OCI-LY1 (cell line): ENCODE results near the gene PPFIA1.
A peak's percentile ranks its signal among the peaks of the same experiment; 100 is the strongest.

Experiments
- H2AFZ ChIP-seq: fragments of 200-600 bp; sonication (generic), shearing (Covaris generic); 2 replicates; pipeline ENCODE4 v1.6.0; 2014; ENCODE audit warnings: antibody characterized with exemption, mild to moderate bottlenecking, low read length
- H3F3A ChIP-seq: fragments of 200-600 bp; sonication (generic), shearing (Covaris generic); 2 replicates; pipeline ENCODE4 v1.6.0; 2014; ENCODE audit warnings: mild to moderate bottlenecking, antibody characterized with exemption, low read length, moderate library complexity; ENCODE audit not compliant: insufficient read depth
- H3K27ac ChIP-seq: fragments of 200-600 bp; sonication (generic); 2 replicates; pipeline ENCODE4 v1.5.1; 2014; ENCODE audit warnings: low read length, mixed run types, mild to moderate bottlenecking, low read depth; ENCODE audit not compliant: poor library complexity, severe bottlenecking
- H3K27me3 ChIP-seq: fragments of 200-600 bp; sonication (generic); 2 replicates; pipeline ENCODE4 v1.6.0; 2014; ENCODE audit warnings: antibody characterized with exemption, mild to moderate bottlenecking, low read length, moderate library complexity; ENCODE audit not compliant: insufficient read depth
- H3K36me3 ChIP-seq: fragments of 200-600 bp; sonication (generic); 2 replicates; pipeline ENCODE4 v1.6.1; 2014; ENCODE audit warnings: mild to moderate bottlenecking, antibody characterized with exemption, low read length, moderate library complexity, mixed read lengths; ENCODE audit not compliant: insufficient read depth
- H3K4me1 ChIP-seq: fragments of 200-600 bp; sonication (generic); 2 replicates; pipeline ENCODE4 v1.5.1; 2014; ENCODE audit warnings: mild to moderate bottlenecking, low read length, moderate library complexity; ENCODE audit not compliant: insufficient read depth, severe bottlenecking
- H3K4me2 ChIP-seq: fragments of 200-600 bp; sonication (generic), shearing (Covaris generic); 2 replicates; pipeline ENCODE4 v1.6.1; 2014; ENCODE audit warnings: low read length
- H3K4me3 ChIP-seq: fragments of 200-600 bp; sonication (generic); 2 replicates; pipeline ENCODE4 v1.5.1; 2014; ENCODE audit warnings: low read length, low read depth, mild to moderate bottlenecking, mixed read lengths; ENCODE audit not compliant: poor library complexity, severe bottlenecking
- H3K79me2 ChIP-seq: fragments of 200-600 bp; shearing (Covaris generic); 2 replicates; pipeline ENCODE4 v1.6.1; 2016; ENCODE audit warnings: mixed run types, low read length, mixed read lengths; ENCODE audit not compliant: insufficient read depth
- H3K9ac ChIP-seq: fragments of 200-600 bp; sonication (generic), shearing (Covaris generic); 2 replicates; pipeline ENCODE4 v1.6.1; 2014; ENCODE audit warnings: mild to moderate bottlenecking, low read length, mixed read lengths
- H3K9me2 ChIP-seq: fragments of 200-600 bp; sonication (generic), shearing (Covaris generic); 2 replicates; pipeline ENCODE4 v1.6.1; 2014; ENCODE audit warnings: low read depth, mild to moderate bottlenecking, low read length, mixed read lengths
- H3K9me3 ChIP-seq: fragments of 200-600 bp; shearing (Covaris generic); 2 replicates; pipeline ENCODE4 v1.6.1; 2014; ENCODE audit warnings: low read length, mixed read lengths
- H4K20me1 ChIP-seq: fragments of 200-600 bp; sonication (generic), shearing (Covaris generic); 2 replicates; pipeline ENCODE4 v1.6.0; 2016; ENCODE audit warnings: mild to moderate bottlenecking, low read length; ENCODE audit not compliant: insufficient read depth
- CTCF ChIP-seq: fragments of 200-600 bp; sonication (generic), shearing (Covaris generic); IDR thresholded peaks from 2 replicates; pipeline ENCODE4 v1.5.1; 2017; ENCODE audit warnings: mild to moderate bottlenecking, antibody characterized with exemption, low read length, moderate library complexity, mixed read lengths
- EZH2 ChIP-seq: fragments of 200-600 bp; sonication (generic), shearing (Covaris generic); IDR thresholded peaks from 2 replicates; pipeline ENCODE4 v1.8.0; 2017; ENCODE audit warnings: borderline replicate concordance, mixed run types, mild to moderate bottlenecking, antibody characterized with exemption, low read length, moderate library complexity, mixed read lengths

The PPFIA1 gene

GRCh38 chr11:70268526-70268925 is 2.0 kb upstream of the PPFIA1 start:
- Histone ChIP-seq H3K4me1 (peaks cover 33% of the 10 kb centered on the region), H3K9ac (no peak overlapping the region), H3K4me2 (no peak overlapping the region), H3K4me3 (no peak overlapping the region), H3K9me2 (no peaks in the 10 kb centered on the region), H3K27ac (no peak overlapping the region), H3K36me3 (peaks cover 12% of the 10 kb centered on the region; the same call in 1 of the 2 replicates), H3K79me2 (no peaks in the 10 kb centered on the region), H3K27me3 (no peaks in the 10 kb centered on the region), H2AFZ (no peak overlapping the region), H4K20me1 (no peaks in the 10 kb centered on the region), H3K9me3 (no peaks in the 10 kb centered on the region), H3F3A (no peaks in the 10 kb centered on the region)
- TF ChIP-seq EZH2 (no peak), CTCF (no peak)

GRCh38 chr11:70270877-70271648 is 573 bp downstream of the PPFIA1 start:
- no peaks in the 10 kb centered on the region for H3K27me3 ChIP-seq
- H3F3A ChIP-seq = no peaks in the 10 kb centered on the region
- no peaks in the 10 kb centered on the region for H3K9me3 ChIP-seq
- H2AFZ ChIP-seq = no peak overlapping the region
- 0 out of 2 replicates have a peak, but pooled peaks cover 6% of the 10 kb centered on the region for H3K79me2 ChIP-seq
- H3K9ac ChIP-seq = peak overlapping the region; percentile 77
- TF ChIP-seq CTCF (no peak), EZH2 (no peak)
- peak overlapping the region; percentile 75 for H3K4me2 ChIP-seq
- H4K20me1 ChIP-seq = no peaks in the 10 kb centered on the region
- H3K27ac ChIP-seq = no peak overlapping the region
- peak overlapping the region; percentile 70 for H3K4me3 ChIP-seq
- no peaks in the 10 kb centered on the region for H3K9me2 ChIP-seq
- peaks cover 26% of the 10 kb centered on the region for H3K4me1 ChIP-seq
- H3K36me3 ChIP-seq = peaks cover 36% of the 10 kb centered on the region

- Histone ChIP-seq H3F3A (no peaks in the 10 kb centered on the region), H2AFZ (no peak overlapping the region), H3K36me3 (peaks cover 41% of the 10 kb centered on the region), H3K79me2 (0 out of 2 replicates have a peak, but pooled peaks cover 6% of the 10 kb centered on the region), H3K27me3 (no peaks in the 10 kb centered on the region), H3K9me2 (no peaks in the 10 kb centered on the region), H4K20me1 (no peaks in the 10 kb centered on the region), H3K27ac (no peak overlapping the region), H3K4me1 (peaks cover 26% of the 10 kb centered on the region), H3K9ac (peak overlapping the region; percentile 77), H3K9me3 (no peaks in the 10 kb centered on the region), H3K4me3 (peak overlapping the region; percentile 70), H3K4me2 (peak overlapping the region; percentile 75)
- TF ChIP-seq EZH2 (no peak), CTCF (no peak)
Measured at GRCh38 chr11:70271649-70271953, 1.1 kb downstream of the PPFIA1 start.
